Measurements from ENCODE around the gene ERGIC1.
"Not testable (repeated sequence)": the region's sequence is repeated elsewhere in the genome, so short reads cannot be mapped to it uniquely, and the experiment has no call there.

ERGIC1 gene

DNA sequence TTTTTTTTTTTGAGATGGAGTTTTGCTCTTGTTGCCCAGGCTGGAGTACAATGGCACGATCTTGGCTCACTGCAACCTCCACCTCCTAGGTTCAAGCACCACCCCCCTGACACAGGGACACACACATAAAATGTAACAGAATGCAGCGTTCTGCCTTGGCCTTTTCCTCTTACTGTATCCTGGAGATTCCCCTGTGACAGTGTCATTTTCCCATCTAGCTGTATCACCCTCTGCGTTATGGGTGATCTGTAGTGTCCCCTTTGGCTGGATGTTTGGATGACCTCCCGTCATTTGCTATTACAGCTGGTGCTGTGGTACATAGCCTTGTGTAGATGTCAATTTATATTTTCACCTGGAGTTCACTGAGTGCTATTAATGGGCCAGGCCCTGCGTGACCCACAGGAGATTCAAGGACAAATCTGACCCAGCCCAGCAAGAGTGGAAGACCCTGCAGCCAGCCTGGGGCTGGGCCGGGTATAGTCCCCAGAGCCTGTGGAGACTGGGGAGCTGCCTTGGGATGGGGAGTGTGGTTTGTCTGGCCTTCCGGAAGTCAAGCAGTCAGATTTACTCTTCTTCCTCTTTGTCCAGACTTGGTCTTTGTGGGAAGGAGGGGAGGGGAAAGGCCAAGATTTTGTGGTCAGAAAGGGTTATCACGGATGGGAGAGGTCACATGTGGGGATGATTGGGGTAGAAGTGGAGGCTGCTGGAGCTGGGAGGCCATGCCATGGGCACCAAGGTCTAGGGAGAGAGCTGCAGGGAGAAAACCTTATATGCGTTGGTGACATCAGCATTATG, 43.6 kb downstream of the ERGIC1 start:
- DNase-seq (ENCODE audit: low read depth in 1 of 2, low spot score in 1 of 2): no peak

DNA sequence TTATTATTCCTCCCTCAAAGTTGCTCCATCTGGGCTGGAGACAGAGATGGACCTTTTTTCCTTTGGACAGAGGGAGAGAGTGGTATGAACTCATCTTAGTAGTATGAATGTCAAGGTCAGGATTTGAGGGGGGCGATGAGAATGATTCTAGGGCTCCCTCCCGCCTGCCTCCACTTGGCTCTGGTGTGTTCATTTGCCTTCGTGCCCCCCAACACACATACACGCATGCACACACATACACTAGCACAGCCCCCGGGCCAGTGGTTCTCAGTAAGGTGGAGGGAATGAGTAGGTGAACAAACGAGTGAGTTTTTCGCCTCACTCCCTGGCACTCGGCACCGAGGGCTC, 44.5 kb downstream of the ERGIC1 start:
- DNase-seq (ENCODE audit: low read depth in 1 of 2, low spot score in 1 of 2): no peak

DNA sequence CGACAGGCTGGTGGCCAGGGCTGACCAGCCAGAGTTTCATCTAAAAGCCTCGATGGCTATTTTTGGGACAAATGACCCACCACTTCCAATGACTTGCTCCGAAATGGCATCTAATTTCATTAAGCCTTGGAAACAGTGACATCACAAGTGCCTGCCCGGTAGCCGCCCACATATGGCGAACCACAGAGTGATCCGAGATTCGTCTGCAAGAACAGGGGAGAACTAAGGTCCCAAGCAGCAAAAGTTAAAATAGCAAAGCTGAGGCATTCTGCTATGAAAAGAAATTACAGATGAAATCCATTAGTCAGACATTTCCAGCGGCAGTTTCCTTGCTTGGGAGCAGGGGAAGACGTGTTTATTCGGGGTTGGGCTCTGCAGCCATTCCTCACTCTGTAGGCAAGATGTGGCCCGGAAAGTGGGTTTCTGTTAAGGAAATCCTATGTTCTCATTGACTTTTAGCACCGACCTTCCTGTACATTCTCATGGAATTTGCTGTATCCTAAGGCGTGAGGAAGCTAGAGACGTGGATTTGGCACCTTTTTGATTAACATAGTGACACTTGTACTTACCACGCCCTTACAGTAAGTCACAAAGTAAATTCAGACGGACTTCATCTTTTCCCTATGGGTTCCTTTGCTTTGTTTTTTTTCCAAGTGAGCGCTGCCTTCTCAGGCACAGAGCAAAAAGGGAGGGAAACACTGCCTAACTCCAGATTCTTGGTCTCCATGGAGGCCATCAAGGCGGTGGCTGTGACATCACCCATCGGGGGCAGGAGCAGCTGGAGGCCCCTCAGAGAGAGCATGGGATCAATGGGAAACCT, 45.1 kb downstream of the ERGIC1 start:
- DNase-seq (ENCODE audit: low read depth in 1 of 2, low spot score in 1 of 2): no peak

DNA sequence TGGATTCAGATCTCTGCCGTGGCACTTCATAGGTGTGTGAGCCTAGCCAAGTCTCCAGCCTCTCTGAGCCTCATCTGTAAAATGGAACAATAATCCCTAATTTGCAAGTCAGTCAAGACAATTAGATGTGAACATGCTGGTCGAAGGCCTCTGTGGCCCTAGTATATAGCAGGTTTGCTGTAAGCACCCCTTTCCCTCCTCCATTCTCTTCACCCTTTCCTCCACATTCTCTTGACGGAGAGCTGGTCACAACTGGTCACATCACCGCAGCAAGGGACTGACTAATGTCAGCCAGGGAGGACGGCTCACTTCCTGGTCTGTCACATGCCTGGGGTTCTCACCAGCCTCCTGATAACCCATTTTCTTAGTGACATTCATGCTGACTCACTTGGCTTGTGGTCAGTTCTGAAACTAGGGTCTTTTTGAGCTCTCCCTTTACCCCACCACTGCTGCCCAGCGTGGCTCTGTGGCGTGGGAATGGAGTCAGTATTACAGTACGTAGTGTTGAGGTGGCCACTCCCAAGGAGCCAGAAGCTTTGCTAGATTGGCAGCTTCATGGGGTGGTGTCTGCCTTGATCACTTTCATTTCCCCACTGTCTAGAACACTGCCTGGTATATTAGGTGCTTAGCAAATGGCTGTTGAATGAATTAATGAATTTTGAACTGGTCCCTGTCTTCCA, 47.8 kb downstream of the ERGIC1 start:
- no peak for DNase-seq (ENCODE audit: low read depth in 1 of 2, low spot score in 1 of 2)

DNA sequence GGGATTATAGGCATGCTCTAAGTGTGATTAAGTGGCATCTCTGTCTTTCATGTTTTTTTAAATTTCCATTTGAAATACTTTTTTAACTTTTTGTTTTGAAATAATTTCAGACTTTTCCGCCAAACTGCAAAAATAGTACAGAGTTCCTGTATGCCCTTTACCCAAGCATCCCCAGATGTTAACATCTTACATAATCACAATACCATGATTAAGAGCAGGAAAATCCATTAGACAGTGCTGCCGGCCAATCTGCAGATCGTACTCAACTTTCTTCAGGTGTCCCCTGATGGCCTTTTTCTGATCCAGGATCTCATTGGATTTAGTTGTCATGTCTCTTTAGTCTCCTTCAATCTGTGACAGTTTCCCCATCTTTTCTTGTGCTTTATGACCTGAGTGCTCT, 49.0 kb downstream of the ERGIC1 start:
- DNase-seq (ENCODE audit: low read depth in 1 of 2, low spot score in 1 of 2): no peak

DNA sequence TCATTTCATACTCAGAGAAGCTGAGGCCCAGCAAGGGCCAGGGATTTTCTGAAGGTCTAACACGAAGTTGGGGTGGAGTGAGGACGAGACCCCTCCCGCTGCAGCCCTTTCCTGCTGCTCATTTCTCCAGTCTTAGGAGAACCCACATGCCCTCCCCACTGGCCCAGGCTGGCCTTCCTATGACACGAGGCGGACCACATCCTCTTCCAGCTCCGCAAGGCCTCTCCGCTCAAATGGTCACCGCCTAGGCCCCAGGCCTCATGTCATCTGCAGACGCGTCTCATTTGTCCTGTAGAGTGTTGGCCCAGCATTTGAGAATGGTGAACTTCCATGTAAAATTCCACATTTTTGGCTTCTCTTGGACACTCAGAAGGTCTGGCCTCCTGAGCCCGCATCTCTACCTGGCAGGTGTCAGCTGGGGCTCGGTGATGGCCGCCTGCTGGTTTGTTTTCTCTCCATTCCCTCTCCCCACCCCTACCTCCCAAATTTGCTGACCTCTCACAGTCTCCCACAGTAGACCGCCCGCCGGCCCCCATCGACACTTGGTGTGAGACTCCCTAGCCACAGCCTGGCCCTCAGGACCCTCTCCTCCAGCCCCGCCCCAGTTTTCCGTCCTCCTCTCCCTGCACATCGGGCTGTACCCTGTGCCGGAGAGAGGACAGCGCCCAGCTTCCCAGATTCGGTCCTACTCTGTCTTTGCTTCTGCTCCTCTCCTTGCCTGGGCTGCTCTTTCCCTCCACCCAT, 51.7 kb downstream of the ERGIC1 start:
- no peak for DNase-seq (ENCODE audit: low read depth in 1 of 2, low spot score in 1 of 2)

DNA sequence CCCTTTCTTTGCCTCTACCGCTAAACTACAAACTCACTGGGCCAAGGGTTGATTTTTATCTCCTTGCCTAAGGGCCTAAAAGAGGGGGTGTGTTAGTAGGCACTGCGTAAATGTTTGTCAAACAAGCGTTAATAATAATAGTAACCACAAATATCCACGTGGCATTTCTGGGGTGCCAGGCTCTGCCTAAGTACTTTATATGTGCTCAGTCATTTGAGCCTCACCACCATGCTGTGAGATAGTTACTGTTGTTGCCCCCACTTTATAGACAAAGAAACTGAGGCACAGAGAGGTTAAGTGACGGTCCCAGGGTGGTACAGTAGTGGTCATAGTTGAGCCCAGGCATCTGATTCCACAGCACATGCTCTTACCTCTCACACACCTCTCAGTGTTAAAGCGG, 52.4 kb downstream of the ERGIC1 start:
- no peak for DNase-seq (ENCODE audit: low read depth in 1 of 2, low spot score in 1 of 2)

DNA sequence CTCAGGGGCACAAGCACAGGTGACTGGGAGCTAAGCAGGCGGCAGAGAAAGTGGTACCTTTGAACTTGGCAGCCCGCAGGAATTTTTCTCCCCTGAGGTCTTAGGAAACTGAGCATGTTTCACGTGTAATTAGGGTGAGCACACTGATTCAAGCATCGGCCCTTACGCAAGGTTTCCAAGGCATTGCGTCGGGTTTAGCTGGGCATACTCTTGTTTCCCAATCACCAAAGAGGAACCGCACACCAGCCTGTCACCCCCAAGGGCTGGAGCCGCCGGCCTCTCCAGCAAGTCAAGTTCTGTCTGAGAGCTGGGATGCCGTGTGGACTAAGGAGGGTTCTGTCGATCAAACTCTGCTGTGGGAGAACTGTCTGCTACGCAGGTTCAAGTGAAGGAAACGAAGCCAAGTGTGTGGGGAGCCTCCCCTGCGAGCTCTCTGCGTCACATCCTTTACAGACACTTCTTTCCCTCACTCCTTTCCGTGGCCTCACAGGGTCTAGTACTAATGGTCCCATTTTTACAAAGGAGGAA, 53.0 kb downstream of the ERGIC1 start:
- DNase-seq (ENCODE audit: low read depth in 1 of 2, low spot score in 1 of 2): no peak

DNA sequence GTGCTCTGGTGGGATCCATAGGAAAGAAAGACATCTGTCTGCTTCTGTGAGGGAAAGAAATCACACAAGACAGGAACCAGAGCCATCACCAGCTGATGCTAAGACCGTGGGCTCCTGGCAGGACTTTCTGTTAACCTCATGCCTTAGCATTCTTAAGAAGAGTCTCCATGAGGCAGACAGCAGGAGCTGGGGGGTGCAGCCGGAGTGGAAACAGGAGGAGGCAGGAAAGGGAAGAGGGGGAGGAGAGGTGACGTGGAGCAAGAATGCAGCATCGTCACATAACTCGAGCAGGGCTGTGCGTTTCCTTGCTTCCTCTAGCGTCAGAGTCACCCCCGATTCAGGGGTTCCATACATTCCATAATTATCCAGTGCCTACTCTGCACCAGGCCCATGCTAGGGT, 53.6 kb downstream of the ERGIC1 start:
- no peak for DNase-seq (ENCODE audit: low read depth in 1 of 2, low spot score in 1 of 2)

DNA sequence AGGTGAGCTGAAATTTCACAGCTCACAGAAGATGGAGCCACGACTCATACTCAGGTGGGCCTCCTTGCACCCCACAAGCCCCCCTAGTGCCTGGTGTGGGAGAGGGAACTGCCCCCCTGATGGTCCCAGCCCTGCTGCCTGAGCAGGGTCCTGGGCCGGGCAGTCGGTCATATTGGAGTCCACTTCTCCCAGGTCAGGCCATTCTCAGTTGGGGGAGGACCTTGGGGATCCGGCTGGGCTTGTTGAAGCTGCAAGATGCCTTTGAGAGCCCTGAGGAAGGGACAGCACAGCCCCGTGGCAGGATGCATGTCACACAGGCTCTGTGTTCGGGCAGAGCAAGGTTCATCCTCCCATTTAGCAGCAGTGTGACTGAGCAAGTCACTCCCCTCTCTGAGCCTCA, 56.6 kb downstream of the ERGIC1 start:
- DNase-seq (ENCODE audit: low read depth in 1 of 2, low spot score in 1 of 2): no peak

DNA sequence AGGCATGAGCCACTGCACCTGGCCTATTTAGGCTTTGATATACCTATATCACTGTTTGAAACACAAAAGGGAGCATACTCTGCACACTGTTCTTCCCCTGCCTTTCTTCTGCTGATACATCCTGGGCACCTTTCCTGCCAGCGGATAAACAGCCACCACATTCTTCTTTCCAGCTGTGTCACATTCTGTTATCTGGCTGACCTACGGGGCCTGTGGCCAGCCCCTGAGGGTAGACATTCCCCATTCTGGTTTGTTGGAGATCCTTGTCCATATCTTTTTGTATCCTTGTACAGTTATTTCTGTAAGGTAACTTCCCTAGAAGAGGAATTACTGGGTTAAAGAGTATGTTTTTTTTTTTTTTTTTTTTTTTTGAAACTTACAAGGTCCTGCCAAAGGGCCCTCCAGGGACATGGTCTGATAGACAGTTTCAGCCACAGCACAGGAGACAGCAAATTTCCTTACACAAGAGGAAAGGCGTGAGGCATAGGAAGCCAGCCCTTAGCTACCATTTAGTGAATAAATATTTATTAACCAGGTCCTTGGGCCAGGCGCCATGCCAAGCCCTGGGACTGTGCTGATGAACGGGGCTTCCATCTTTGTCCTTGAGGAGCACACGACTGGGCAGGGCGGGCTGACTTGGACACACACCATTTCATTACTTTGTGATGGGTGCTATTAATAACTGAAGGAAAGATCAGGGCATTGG, 57.8 kb downstream of the ERGIC1 start:
- DNase-seq (ENCODE audit: low read depth in 1 of 2, low spot score in 1 of 2): no peak

DNA sequence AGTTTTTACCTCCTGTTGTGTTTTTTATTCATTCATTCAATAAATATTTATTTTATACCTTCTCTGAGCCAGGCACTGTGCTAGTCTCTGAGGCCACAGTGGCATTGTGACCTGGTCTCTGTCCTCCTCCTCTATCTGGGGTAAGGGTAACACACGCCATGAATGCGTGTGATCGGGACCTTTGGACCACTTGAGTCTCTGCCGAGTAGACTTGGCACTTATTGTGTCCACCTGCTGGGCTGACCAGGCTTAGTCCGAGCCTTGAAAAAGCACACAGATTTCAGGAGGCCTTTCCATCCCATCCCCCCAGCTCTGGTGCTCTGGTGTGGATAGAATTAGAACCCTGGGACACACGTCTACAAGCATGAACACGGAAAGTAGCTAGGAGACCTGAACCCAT, 58.7 kb downstream of the ERGIC1 start:
- no peak for DNase-seq (ENCODE audit: low read depth in 1 of 2, low spot score in 1 of 2)

DNA sequence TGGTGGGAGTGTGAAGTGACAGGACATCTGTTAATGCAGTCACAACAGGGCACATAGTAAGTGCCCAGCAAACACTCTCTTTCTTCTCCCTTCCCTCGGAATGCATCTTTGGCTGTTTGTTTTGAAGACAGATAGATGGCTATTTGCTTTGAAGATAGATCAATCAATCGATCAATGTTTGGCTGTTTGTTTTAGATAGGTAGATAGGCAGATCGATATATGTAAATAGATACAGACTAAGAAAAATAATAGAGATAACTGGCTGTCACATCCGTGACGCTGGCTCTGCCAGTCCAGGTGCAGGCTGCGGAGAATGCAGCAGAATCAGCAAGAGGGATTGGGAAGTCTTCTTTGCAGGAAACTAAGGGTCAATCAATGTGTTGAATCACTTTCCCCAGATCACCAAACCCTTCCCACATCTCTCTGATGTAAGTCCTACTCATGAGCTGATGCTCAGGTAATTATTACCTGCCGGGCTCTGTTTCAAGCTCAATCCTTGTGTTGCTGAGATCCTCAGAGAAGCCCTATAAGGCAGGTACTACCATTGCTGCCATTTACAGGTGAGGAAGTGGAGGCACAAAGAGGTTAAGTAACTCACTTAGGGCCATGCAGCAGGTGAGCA, 60.8 kb downstream of the ERGIC1 start:
- DNase-seq (ENCODE audit: low read depth in 1 of 2, low spot score in 1 of 2): no peak

DNA sequence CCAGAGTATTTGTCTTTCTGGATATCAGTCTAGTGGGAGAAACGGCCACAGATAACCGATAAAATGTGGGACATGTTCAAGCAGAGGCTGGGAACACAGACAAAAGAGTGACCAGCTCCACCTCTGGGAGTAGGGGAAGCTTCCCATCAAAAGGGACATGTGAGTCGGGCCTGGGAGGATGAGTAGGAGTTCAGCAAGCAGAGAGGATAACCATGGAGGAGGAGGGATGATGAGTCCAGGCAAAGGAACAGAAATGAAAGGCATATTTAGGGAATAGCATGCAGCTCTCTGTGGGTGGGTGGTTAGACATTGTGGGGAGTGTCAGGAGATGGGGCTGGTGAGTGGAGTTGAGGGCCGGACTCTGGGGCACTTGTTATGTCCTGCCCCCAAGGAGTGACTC, 61.5 kb downstream of the ERGIC1 start:
- DNase-seq (ENCODE audit: low read depth in 1 of 2, low spot score in 1 of 2): no peak

DNA sequence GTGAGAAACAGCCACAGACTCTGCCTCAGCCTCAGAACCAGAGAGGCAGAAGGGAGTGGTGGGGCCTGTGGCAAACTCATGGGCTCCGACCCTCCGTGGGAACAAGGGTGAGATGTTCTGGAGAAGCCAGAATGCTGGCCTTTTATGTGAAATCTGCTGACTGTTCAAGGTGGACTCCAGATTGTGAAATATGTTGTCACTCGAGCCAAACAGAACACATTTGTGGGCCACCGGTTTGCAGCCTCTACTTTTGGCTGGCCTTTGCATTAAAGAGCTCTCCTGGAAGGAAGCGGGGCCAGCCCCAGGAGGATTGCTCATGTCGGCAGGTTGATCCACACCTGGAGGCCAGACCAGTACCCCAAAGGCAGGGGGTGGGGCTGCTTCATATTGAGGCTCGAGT, 62.4 kb downstream of the ERGIC1 start:
- no peak for DNase-seq (ENCODE audit: low read depth in 1 of 2, low spot score in 1 of 2)

DNA sequence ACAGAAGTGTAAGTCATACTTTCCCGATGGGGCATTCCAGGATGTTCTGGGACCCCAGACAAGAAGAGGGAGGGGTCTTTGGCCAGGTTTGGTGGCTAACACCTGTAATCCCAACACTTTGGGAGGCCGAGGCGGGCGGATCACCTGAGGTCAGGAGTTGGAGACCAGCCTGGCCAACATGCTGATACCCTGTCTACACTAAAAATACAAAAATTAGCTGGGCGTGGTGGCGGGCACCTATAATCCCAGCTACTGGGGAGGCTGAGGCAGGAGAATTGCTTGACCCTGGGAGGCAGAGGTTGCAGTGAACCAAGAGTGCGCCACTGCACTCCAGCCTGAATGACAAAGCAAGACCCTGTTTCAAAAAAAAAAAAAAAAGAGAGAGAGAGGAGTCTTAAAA, 63.0 kb downstream of the ERGIC1 start:
- DNase-seq (ENCODE audit: low read depth in 1 of 2, low spot score in 1 of 2): not testable (repeated sequence)

DNA sequence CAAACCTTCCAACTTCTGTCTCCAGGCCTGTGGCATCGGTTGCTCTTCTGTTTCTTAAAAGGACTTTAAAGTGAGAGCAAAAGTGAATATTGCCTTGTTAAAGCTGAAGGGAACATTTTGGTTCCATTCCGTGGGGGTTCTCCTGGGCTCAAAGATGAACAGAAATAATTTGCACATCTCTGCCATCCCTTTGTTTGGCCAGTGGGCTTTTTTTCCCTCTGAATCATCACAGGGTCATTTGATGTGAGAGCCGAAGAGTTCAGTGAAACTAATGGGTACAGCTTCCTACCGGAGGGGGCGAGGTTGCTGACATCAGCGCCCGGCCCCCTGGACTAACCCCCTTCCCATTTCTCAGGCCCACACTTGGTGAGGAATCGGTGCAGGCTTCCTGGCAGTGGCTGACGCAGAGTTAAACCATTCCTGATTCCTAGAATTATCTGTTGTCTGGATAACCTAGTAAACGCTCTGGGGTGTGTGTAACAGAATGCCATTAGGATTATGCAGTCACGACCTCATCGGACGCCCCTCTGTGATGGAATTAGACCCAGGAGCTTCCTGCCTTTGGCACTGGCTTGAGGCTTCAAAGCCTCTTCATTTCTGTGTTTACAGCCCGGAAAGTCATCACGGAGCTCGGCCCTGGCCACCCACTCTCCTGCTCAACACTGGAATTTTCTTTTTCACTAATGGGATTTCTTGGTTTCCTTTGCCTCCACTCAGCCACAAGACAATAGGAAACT, 63.6 kb downstream of the ERGIC1 start:
- DNase-seq (ENCODE audit: low read depth in 1 of 2, low spot score in 1 of 2): no peak

DNA sequence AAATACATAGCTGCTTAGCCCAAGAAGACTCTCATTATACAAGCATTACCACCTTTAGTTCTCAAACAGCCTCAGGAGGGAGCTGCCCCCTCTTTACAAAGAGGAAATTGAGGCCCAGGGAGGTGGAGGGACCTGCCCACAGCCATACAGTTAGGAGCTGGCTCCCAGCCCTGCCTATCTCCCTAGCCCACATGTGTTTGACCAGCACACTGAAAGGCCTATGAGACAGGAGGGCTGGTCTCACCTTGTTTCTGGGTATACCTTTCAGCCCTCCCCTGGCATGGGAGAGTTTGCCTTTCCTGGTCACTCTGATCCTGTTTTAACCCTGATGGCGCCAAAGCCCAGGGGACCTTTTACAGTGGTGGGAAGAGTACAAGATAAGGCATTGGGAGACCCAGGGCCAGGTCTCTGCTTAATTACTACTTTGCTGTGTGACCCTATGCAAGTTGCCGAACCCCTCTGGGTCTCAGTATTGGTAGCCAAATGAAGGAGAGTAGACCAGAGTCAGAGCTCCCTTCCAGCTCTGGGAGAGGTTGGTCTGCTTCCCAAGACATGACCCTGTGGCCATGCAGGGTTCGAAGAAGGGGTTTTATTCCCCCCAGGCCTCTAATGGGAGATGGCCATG, 64.3 kb downstream of the ERGIC1 start:
- no peak for DNase-seq (ENCODE audit: low read depth in 1 of 2, low spot score in 1 of 2)

DNA sequence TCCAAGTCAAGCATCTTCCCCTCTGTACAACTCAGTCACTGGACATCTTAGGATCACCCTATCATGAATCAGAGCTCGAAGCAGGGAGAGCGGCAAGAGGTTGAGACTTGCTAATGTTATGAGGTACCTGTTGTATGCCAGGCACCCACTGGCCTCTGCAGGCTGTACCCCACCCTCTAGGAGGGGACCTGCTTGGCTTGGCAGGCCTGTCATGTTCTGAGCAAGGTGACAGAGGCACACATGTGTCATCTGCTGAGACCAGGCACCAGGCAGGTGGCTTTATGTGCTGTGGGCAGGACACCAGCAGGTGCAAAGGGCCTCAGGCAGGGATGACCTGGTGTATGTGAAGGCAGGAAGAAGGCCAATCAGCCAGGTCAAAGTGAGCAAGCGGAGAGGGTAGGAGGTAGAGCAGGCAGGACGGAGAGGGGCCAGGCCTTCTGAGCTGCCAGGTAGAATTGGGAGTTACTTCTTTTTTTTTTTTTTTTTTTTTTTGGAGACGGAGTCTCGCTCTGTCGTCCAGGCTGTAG, 64.9 kb downstream of the ERGIC1 start:
- DNase-seq (ENCODE audit: low read depth in 1 of 2, low spot score in 1 of 2): no peak
